SK-N-SH treated with all-trans-retinoic acid at 6 μM for 48 hours (cell line): ENCODE results near the gene BST1.

Source experiments
- CREB5 ChIP-seq: fragments of 250-450 bp; sonication (Bioruptor Pico); IDR thresholded peaks from 2 replicates; pipeline ENCODE4 v1.5.1; 2020; ENCODE audit warnings: low read depth, mild to moderate bottlenecking, moderate library complexity
- CSDC2 ChIP-seq: fragments of 250-450 bp; sonication (Bioruptor Pico); IDR thresholded peaks from 2 replicates; pipeline ENCODE4 v1.5.0; 2020; ENCODE audit warnings: mild to moderate bottlenecking, moderate library complexity
- CSRNP3 ChIP-seq: fragments of 250-450 bp; sonication (Bioruptor Pico); IDR thresholded peaks from 2 replicates; pipeline ENCODE4 v1.5.1; 2021; ENCODE audit warnings: mild to moderate bottlenecking, moderate library complexity
- GLIS3 ChIP-seq: fragments of 250-450 bp; sonication (Bioruptor Pico); IDR thresholded peaks from 2 replicates; pipeline ENCODE4 v1.5.0; 2020; ENCODE audit warnings: mild to moderate bottlenecking, moderate library complexity
- PATZ1 ChIP-seq: fragments of 250-450 bp; sonication (Bioruptor Pico); IDR thresholded peaks from 2 replicates; pipeline ENCODE4 v1.8.0; 2020; ENCODE audit warnings: mild to moderate bottlenecking, moderate library complexity, borderline replicate concordance
- POU6F1 ChIP-seq: fragments of 250-450 bp; sonication (Bioruptor Pico); IDR thresholded peaks from 2 replicates; pipeline ENCODE4 v1.8.0; 2021; ENCODE audit warnings: low read depth, mild to moderate bottlenecking, moderate library complexity, borderline replicate concordance
- RARB ChIP-seq: fragments of 250-450 bp; sonication (Bioruptor Pico); IDR thresholded peaks from 2 replicates; pipeline ENCODE4 v1.8.0; 2021; ENCODE audit warnings: mild to moderate bottlenecking, moderate library complexity
- SNAI2 ChIP-seq: fragments of 250-450 bp; sonication (Bioruptor Pico); IDR thresholded peaks from 2 replicates; pipeline ENCODE4 v1.5.0; 2020; ENCODE audit warnings: mild to moderate bottlenecking, moderate library complexity
- TCF4 ChIP-seq: fragments of 250-450 bp; sonication (Bioruptor Pico); IDR thresholded peaks from 2 replicates; pipeline ENCODE4 v1.8.0; 2021; ENCODE audit warnings: mild to moderate bottlenecking, moderate library complexity, borderline replicate concordance
- TOX ChIP-seq: fragments of 250-450 bp; sonication (Bioruptor Pico); IDR thresholded peaks from 2 replicates; pipeline ENCODE4 v1.8.0; 2021; ENCODE audit warnings: mild to moderate bottlenecking, moderate library complexity, borderline replicate concordance
- ZFP3 ChIP-seq: fragments of 250-450 bp; sonication (Bioruptor Pico); IDR thresholded peaks from 2 replicates; pipeline ENCODE4 v1.5.0; 2020; ENCODE audit warnings: mild to moderate bottlenecking, moderate library complexity
- ZFP30 ChIP-seq: fragments of 450-650 bp; formaldehyde crosslinking; IDR thresholded peaks from 2 replicates; pipeline ENCODE4 v1.5.0; 2022; ENCODE audit warnings: mild to moderate bottlenecking, moderate library complexity
- ZNF565 ChIP-seq: fragments of 450-650 bp; formaldehyde crosslinking; conservative IDR thresholded peaks from 2 replicates; pipeline ENCODE4 v1.5.0; 2020; ENCODE audit warnings: low read depth, mild to moderate bottlenecking, moderate library complexity
- ZNF70 ChIP-seq: fragments of 450-650 bp; formaldehyde crosslinking; IDR thresholded peaks from 2 replicates; pipeline ENCODE4 v1.5.0; 2020; ENCODE audit warnings: mild to moderate bottlenecking, moderate library complexity

GRCh38 chr4:15689540-15689939, 13.3 kb upstream of the BST1 start:
- TF ChIP-seq SNAI2, result no peak
- no peak for TF ChIP-seq TCF4
- no peak for TF ChIP-seq RARB (CRISPR knock-in tag)
- TF ChIP-seq TOX (CRISPR knock-in tag), result no peak
- no peak for TF ChIP-seq POU6F1 (CRISPR knock-in tag)
- no peak for TF ChIP-seq CREB5
- TF ChIP-seq ZNF565, result no peak
- no peak for TF ChIP-seq CSDC2 (CRISPR knock-in tag)
- TF ChIP-seq GLIS3 (CRISPR knock-in tag), result no peak
- no peak for TF ChIP-seq PATZ1
- TF ChIP-seq ZNF70 (CRISPR knock-in tag), result no peak
- TF ChIP-seq ZFP30, result no peak
- TF ChIP-seq CSRNP3 (CRISPR knock-in tag), result no peak
- TF ChIP-seq ZFP3 (CRISPR knock-in tag), result no peak
